Stimulated activated CD8-positive, alpha-beta memory T cell treated with anti-CD3 and anti-CD28 coated beads, Interleukin-12 subunit alpha, Interleukin-12 subunit beta, amount 100 ng/mL, for 24 hours (primary cell): Measurements from ENCODE around the gene SH3BP5.

ENCODE experiments used
- DNase-seq: peaks from one replicate; pipeline ENCODE4 v3.0.0-alpha.2; 2020; ENCODE audit errors: extremely low read depth

The SH3BP5 gene

DNA sequence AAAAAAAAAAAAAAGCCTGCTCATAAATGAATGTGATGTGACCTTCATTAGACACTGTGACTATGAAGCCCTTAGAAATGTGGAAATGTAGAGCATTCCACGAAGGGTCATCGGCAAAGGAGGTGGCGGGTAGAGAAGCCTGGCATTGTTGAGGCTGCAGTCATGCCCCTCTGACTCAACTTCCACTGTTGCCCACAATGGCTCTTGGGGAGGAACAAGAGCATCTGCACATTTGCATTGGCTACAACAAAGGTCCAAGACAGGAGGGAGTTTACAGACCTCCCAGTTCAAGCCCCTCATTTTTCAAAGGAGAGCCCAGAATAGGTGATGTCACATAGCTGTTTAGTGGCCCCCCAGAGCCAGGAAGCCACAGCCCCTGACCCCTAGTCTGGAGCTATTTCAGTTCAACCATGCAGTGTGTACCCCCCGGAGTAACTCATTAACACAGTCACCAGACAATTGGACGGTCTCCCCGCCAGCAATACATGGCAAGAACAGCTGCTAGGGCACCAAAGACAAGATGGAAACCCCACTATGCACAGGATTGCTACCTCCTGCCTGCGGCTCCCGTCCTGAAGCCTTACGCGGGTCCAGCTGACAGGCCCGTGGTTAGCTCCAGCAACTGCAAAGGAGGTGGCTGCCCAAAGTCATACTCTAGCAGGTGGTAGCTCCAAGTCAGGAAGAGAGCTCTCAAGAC lies 56.2 kb downstream of the SH3BP5 start:
- no peak for DNase-seq

DNA sequence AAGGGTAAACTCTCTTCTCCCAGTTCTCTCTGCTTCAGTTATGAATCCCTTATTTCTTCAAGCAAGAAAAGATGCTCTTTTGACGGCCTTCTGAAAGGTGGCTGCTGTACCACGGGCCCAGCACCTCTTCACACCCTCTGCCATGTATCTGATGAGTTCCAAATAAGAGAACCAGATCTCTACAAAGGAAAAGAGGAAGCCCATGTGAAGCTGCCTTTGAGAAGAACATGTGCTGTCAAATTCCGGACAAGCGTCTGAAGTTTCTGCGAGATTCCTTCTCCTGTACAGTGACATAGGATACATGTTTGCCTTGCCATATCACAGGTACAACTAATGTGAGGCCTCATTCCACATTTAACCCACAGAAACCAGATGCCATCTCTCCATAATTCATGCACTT lies 59.2 kb downstream of the SH3BP5 start:
- no peak for DNase-seq

DNA sequence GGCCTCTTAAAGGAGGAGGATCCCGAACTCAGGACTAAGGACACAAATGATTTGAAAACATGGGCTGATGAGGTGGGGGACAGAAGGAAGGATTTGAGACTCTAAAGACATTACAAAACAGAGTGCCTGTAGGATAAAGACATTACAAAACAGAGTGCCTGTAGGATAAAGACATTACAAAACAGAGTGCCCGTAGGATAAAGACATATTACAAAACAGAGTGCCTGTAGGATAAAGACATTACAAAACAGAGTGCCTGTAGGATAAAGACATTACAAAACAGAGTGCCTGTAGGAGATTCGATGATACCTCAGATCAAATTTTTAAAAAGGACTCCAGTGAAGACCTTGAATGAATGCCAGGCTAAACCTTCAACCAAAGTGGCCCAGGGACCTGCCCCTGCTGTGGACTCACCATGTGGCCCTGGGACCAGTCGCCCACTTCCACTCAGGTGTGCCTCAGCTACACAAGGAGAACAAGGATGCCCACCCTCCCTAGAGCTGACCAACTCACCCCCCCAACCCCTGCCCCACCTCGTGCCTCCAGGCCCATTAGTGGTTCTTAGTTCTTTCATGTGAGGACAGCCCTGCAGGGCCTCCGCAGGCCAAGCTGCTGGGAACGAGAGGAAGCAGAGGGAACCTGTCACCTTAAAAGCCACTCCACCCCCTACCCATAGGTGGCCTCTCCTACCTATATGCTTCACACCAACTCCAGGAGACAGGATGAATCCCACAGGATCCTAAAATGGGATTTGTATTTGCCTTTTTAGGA lies 59.8 kb downstream of the SH3BP5 start:
- DNase-seq: no peak

DNA sequence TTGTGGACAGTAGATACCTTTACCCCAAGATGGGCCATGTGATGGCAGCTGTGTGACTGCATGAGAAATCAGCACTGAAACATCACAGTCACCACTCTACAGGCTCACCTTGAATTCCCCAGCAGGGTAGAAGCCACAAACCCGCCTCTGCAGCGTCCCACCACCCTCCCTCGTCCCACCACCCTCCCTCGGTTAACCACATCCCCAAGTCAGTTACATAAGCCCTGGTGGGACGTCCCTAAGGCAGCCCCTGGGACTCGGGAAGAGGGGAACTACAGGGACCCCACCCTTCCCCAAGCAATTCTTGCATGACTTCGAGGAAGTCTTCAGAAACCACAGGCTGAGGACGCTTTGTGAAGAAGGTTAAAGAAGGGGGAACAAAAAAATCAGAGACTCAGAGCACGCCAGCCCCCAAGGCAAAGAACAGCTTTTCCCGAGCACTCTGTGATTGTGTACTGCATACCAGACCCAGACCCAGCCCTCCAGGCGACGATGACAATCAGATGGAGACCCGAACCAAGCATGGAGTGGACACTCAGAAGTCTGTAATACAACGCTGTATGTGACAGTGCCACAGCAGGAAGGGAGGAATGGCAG lies 60.5 kb downstream of the SH3BP5 start:
- DNase-seq: peak; percentile 43

- DNase-seq: no peak
Measured at GRCh38 chr3:15271030-15271429, 61.4 kb downstream of the SH3BP5 start.

GRCh38 chr3:15269091-15269989 lies 63.0 kb downstream of the SH3BP5 start:
- peak; percentile 71 for DNase-seq

DNA sequence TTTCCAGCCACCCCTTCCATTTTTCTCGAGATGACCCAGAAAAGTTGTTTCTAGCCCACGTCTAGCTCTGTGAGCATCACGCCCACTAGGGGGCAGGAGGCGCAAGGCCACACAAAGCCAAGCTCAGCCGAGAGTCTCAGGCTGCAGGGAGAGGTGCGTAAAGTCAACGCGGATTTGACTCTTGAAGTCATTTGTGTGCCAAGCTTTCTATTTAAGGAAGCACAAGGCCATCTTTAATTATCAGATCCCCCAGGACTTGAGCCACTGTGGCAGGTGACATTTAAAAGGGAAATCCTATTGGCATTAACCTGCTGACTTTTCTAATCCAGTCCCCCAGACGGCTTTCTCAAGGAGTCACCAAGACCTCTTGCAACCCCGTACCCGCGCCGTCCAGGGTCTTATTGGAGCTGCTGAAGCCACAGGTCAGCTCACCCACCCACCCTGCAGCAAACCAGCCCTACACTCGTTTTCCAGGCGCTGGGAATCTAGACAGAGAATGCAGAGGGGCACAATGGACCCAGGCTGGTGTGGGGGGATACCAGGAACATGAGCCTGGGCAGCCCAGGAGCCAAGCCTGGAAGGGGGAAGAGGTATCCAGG lies 64.3 kb downstream of the SH3BP5 start:
- DNase-seq: peak; percentile 68

GRCh38 chr3:15267502-15267901 lies 64.9 kb downstream of the SH3BP5 start:
- no peak for DNase-seq

DNA sequence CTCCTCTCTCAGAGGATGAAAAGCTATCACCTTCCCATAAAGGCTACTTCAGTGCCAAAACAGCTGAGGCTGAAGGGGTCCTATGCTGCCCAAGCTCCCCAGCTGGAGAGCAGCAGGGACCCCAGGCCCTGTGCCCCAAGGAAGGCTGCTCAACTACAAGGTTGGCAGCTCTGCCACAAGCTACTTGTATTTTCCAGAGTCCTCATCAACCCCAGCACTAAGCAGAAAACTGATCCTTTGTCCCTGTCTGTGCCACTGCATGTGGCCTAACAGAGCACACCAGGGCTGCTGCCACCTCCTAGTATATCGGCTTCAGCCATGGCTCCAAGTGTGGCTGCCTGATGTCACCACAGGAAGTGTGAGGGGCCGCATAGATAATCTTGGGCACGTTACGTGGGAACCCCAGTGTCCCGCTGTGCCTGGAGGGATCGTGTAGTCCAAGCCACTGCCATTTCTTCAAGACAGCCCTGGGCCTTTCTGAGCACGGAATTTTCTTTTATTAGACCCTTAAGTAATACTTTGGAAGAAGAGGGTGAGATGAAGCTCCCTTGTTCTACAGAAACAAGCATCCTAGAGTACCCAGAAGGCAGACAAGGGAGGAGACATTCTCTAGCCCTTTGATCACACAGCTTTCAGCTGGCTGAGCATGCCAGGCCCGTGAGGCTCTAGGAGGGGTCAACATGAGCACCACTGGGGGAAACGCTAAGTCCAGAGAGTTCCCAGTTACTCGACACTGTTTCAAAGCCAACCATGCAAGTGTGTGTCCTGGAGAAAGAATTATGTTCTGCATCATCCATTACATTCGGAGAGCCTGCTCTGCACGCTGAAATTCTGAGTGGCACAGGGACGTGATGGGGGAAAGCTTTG lies 65.6 kb downstream of the SH3BP5 start:
- DNase-seq: no peak

- no peak for DNase-seq
Measured at GRCh38 chr3:15265655-15266509, 66.5 kb downstream of the SH3BP5 start.

- DNase-seq: no peak
Measured at GRCh38 chr3:15264486-15264885, 67.9 kb downstream of the SH3BP5 start.

DNA sequence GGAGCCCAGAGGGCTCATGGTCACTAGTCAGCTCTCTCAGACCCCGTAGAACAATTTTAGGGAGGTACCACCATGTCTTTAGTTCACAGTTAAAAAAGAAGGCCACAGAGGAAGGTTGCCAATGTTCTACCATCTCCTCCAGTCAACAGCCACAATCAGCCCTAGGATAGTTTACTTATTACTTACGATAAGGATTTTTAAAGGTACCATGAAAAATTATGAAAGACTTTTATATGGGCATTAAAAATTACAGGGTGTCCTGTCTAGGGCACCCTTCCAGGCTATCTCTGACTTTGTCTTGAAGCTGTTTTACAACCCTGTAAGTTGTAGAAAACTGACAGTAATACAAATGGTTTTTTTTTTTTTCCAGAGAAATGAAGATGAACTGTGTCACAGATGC lies 68.5 kb downstream of the SH3BP5 start:
- DNase-seq: no peak

- DNase-seq: no peak
Measured at GRCh38 chr3:15263120-15263519, 69.3 kb downstream of the SH3BP5 start.

- DNase-seq: no peak
Measured at GRCh38 chr3:15262021-15262420, 70.4 kb downstream of the SH3BP5 start.

- no peak for DNase-seq
Measured at GRCh38 chr3:15261274-15261673, 71.1 kb downstream of the SH3BP5 start.

GRCh38 chr3:15260531-15260930 lies 71.9 kb downstream of the SH3BP5 start:
- DNase-seq: no peak

- no peak for DNase-seq
Measured at GRCh38 chr3:15258720-15259119, 73.7 kb downstream of the SH3BP5 start.

GRCh38 chr3:15256861-15257341 lies 75.5 kb downstream of the SH3BP5 start:
- no peak for DNase-seq

DNA sequence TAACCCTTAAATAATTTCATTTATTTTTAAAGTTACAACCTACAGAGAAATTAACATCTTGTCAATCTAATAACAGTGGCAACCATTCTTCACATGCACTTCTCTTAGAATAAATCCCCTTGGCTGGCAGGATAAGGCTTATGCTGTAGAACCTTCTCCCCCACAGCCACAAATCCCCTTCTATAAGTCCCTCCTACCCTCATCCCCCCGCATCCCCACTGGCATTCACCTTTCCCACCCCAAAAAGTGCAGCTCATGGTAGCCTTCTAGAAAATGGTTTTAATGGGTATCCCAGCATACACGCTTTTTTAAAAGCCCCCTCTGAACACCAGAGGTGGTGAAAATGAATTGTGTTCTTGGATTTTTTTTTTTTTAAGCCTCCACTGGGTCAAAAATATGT lies 77.2 kb downstream of the SH3BP5 start:
- no peak for DNase-seq
